GM12873 (cell line): ENCODE measurements around the gene TDRD9.

Experiments used
- CTCF ChIP-seq: IDR thresholded peaks from 2 replicates; pipeline ENCODE4 v1.5.1; 2012; ENCODE audit warnings: low read depth, mild to moderate bottlenecking, moderate library complexity, low read length, control low read depth; ENCODE audit not compliant: insufficient read depth; ENCODE audit errors: missing control alignments

TDRD9 gene

GRCh38 chr14:104086661-104087461 is 158.6 kb downstream of the TDRD9 start:
- no peak for TF ChIP-seq CTCF

- no peak for TF ChIP-seq CTCF
Measured at GRCh38 chr14:104087505-104087904, 159.2 kb downstream of the TDRD9 start.

GRCh38 chr14:104087981-104088850 is 160.0 kb downstream of the TDRD9 start:
- no peak for TF ChIP-seq CTCF

GRCh38 chr14:104090071-104090748 is 162.0 kb downstream of the TDRD9 start:
- TF ChIP-seq CTCF = no peak

- no peak for TF ChIP-seq CTCF
Measured at GRCh38 chr14:104091061-104091926, 163.0 kb downstream of the TDRD9 start.

GRCh38 chr14:104091927-104092771 is 163.9 kb downstream of the TDRD9 start:
- no peak for TF ChIP-seq CTCF
